GM12892 (cell line): ENCODE measurements around the gene ERBB2.

Source experiments
- POLR2A ChIP-seq: IDR thresholded peaks from 2 replicates; pipeline ENCODE4 v1.6.1; 2011; ENCODE audit warnings: low read depth, low read length, control low read depth
- POLR2AphosphoS5 ChIP-seq: IDR thresholded peaks from 2 replicates; pipeline ENCODE4 v1.6.1; 2011; ENCODE audit warnings: low read depth, low read length, control low read depth
- TAF1 ChIP-seq: IDR thresholded peaks from 2 replicates; pipeline ENCODE4 v1.6.1; 2011; ENCODE audit warnings: low read depth, mild to moderate bottlenecking, control low read depth, low read length, borderline replicate concordance

DNA sequence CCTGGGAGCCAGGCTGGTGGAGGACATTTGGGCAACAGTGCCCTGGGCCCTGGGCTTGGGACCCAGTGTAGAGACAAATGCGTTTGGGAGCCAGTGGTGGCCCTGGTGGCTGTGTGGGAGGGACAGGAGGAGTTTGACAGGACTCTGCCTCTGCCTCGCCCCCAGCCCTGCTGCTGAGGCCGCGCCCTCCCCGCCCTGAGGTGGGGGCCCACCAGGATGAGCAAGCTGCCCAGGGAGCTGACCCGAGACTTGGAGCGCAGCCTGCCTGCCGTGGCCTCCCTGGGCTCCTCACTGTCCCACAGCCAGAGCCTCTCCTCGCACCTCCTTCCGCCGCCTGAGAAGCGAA, 46.6 kb upstream of the ERBB2 start:
- TF ChIP-seq POLR2A, result no peak
- TF ChIP-seq POLR2AphosphoS5, result no peak
- TF ChIP-seq TAF1, result no peak
